H1 (cell line): ENCODE results near the gene BAIAP2. TPM values are rescaled to one million over a fixed set of nuclear protein-coding genes. Genes with fewer than 3 reads are reported as not detected.

Experiments
- CTCF ChIA-PET: fragments of 300-600 bp; sonication (Branson Sonifier 250); formaldehyde crosslinking; loops from one replicate; lab custom pipeline; 2021; ENCODE audit not compliant: partially characterized antibody; lab: Charles Lee
- POLR2A ChIA-PET: fragments of 300-600 bp; sonication (Branson Sonifier 250); formaldehyde crosslinking; loops from one replicate; lab custom pipeline; 2021; ENCODE audit warnings: inconsistent platforms; ENCODE audit not compliant: partially characterized antibody; lab: Charles Lee
- DNase-seq, 2 experiments: peaks; one replicate each; pipeline versions ENCODE4 v3.0.0 to v3.0.0-alpha.2; 2010 to 2022; ENCODE audit warnings: low spot score in 2 of 2, low read depth in 1 of 2, mixed read lengths in 1 of 2
- FAIRE-seq: peaks from 2 replicates; lab custom pipeline; 2011; peaks lifted over from hg19 to GRCh38; lab: Jason Lieb, UNC
- H2AFZ ChIP-seq: 2 replicates; pipeline ENCODE4 v1.8.1; 2012; ENCODE audit warnings: low read length, inconsistent platforms
- H2AK5ac ChIP-seq: 2 replicates; pipeline ENCODE4 v1.6.1; 2013; ENCODE audit warnings: low read depth, low read length
- H2BK120ac ChIP-seq: replicated peaks from 2 replicates; pipeline ENCODE3; 2013; ENCODE audit warnings: low read depth, low read length, inconsistent platforms
- H2BK12ac ChIP-seq: 2 replicates; pipeline ENCODE4 v1.6.1; 2013; ENCODE audit warnings: low read depth, low read length
- H2BK15ac ChIP-seq: 2 replicates; pipeline ENCODE4 v1.6.1; 2013; ENCODE audit warnings: low read length
- H2BK20ac ChIP-seq: 2 replicates; pipeline ENCODE4 v1.6.1; 2013; ENCODE audit warnings: low read length
- H2BK5ac ChIP-seq: 2 replicates; pipeline ENCODE4 v1.6.1; 2013; ENCODE audit warnings: low read depth, low read length
- H3K14ac ChIP-seq: 2 replicates; pipeline ENCODE4 v1.6.1; 2013; ENCODE audit warnings: inconsistent platforms; ENCODE audit not compliant: insufficient read length
- H3K18ac ChIP-seq: 2 replicates; pipeline ENCODE4 v1.6.1; 2013; ENCODE audit warnings: low read length; ENCODE audit errors: extremely low read depth
- H3K23ac ChIP-seq: 2 replicates; pipeline ENCODE4 v1.6.1; 2013; ENCODE audit warnings: inconsistent platforms; ENCODE audit not compliant: insufficient read length
- H3K23me2 ChIP-seq: 2 replicates; pipeline ENCODE4 v1.6.1; 2013; ENCODE audit warnings: low read depth, low read length
- H3K27ac ChIP-seq: 2 replicates; pipeline ENCODE4 v1.6.1; 2011; ENCODE audit warnings: low read depth, low read length, inconsistent platforms
- H3K27me3 ChIP-seq, 4 experiments: replicated peaks in 1 of 4; 1 replicate in 1 of 4; 2 replicates in 3 of 4; pipeline versions ENCODE4 v1.6.1 to v1.8.1; 2011 to 2013; ENCODE audit warnings: low read length in 3 of 4, mild to moderate bottlenecking in 3 of 4, inconsistent platforms in 2 of 4, mixed read lengths in 2 of 4, moderate library complexity in 1 of 4; ENCODE audit not compliant: control insufficient read depth in 3 of 4, insufficient read depth in 3 of 4; ENCODE audit errors: extremely low read depth in 1 of 4
- H3K36me3 ChIP-seq, 4 experiments: 2 replicates each; pipeline versions ENCODE4 v1.6.1 to v1.8.1; 2011 to 2013; ENCODE audit warnings: mild to moderate bottlenecking in 4 of 4, low read length in 3 of 4, moderate library complexity in 2 of 4, control low read depth in 1 of 4, inconsistent platforms in 1 of 4; ENCODE audit not compliant: insufficient read depth in 4 of 4, control insufficient read depth in 2 of 4
- H3K4ac ChIP-seq: replicated peaks from 2 replicates; pipeline ENCODE3; 2013; ENCODE audit warnings: low read length, low read depth, mixed read lengths, inconsistent platforms; ENCODE audit not compliant: insufficient read length
- H3K4me1 ChIP-seq, 4 experiments: replicated peaks in 1 of 4; 1 replicate in 1 of 4; 2 replicates in 3 of 4; pipeline versions ENCODE4 v1.6.1 to v1.8.1; 2011 to 2013; ENCODE audit warnings: low read length in 3 of 4, inconsistent platforms in 2 of 4, mixed read lengths in 1 of 4; ENCODE audit not compliant: insufficient read depth in 4 of 4, control insufficient read depth in 3 of 4
- H3K4me2 ChIP-seq, 2 experiments: 2 replicates each; pipeline versions ENCODE4 v1.6.1 to v1.8.1; 2011 to 2013; ENCODE audit warnings: low read depth in 2 of 2, low read length in 2 of 2, control low read depth in 1 of 2, inconsistent platforms in 1 of 2, mild to moderate bottlenecking in 1 of 2; ENCODE audit not compliant: insufficient read depth in 1 of 2
- H3K4me3 ChIP-seq, 4 experiments: fragments of 200-600, 300-600 bp in 1 of 4; sonication (generic), shearing (Covaris generic), sonication (Bioruptor Twin) in 1 of 4; 2 replicates each; pipeline versions ENCODE4 v1.5.1 to v1.8.1; 2011 to 2016; ENCODE audit warnings: low read length in 4 of 4, low read depth in 3 of 4, control low read depth in 2 of 4, inconsistent platforms in 2 of 4, mild to moderate bottlenecking in 2 of 4, mixed read lengths in 1 of 4, moderate library complexity in 1 of 4; ENCODE audit not compliant: insufficient read depth in 2 of 4; ENCODE audit errors: extremely low read depth in 1 of 4
- H3K56ac ChIP-seq: replicated peaks from 2 replicates; pipeline ENCODE3; 2013; ENCODE audit warnings: low read depth, mild to moderate bottlenecking, mixed read lengths, low read length, inconsistent platforms; ENCODE audit not compliant: insufficient read length
- H3K79me1 ChIP-seq: 2 replicates; pipeline ENCODE4 v1.6.1; 2013; ENCODE audit warnings: low read depth, low read length, control low read depth
- H3K79me2 ChIP-seq, 2 experiments: 2 replicates each; pipeline versions ENCODE4 v1.6.1 to v1.8.1; 2012 to 2013; ENCODE audit warnings: low read length in 2 of 2, mild to moderate bottlenecking in 2 of 2, inconsistent platforms in 1 of 2; ENCODE audit not compliant: insufficient read depth in 2 of 2, control insufficient read depth in 1 of 2
- H3K9ac ChIP-seq, 4 experiments: replicated peaks in 1 of 4; 1 replicate in 1 of 4; 2 replicates in 3 of 4; pipeline versions ENCODE4 v1.6.1 to v1.8.1; 2011 to 2013; ENCODE audit warnings: low read depth in 3 of 4, low read length in 3 of 4, control low read depth in 2 of 4, mild to moderate bottlenecking in 2 of 4, moderate library complexity in 2 of 4, inconsistent platforms in 1 of 4; ENCODE audit errors: extremely low read depth in 1 of 4
- H3K9me3 ChIP-seq, 2 experiments: 2 replicates each; pipeline versions ENCODE4 v1.6.1 to v1.8.1; 2012 to 2013; ENCODE audit warnings: mild to moderate bottlenecking in 2 of 2, moderate library complexity in 2 of 2, control low read depth in 1 of 2, inconsistent platforms in 1 of 2, low read depth in 1 of 2, low read length in 1 of 2, mixed read lengths in 1 of 2; ENCODE audit not compliant: insufficient read depth in 2 of 2
- H4K20me1 ChIP-seq, 2 experiments: replicated peaks in 1 of 2; 2 replicates each; pipeline versions ENCODE3 to v1.8.1; 2011 to 2013; ENCODE audit warnings: inconsistent platforms in 2 of 2, low read length in 2 of 2, mild to moderate bottlenecking in 1 of 2; ENCODE audit not compliant: insufficient read depth in 2 of 2, control insufficient read depth in 1 of 2
- H4K5ac ChIP-seq: 2 replicates; pipeline ENCODE4 v1.6.1; 2013; ENCODE audit warnings: low read length, low read depth, mixed read lengths, inconsistent platforms; ENCODE audit not compliant: insufficient read length
- H4K8ac ChIP-seq: 2 replicates; pipeline ENCODE4 v1.8.0; 2013; ENCODE audit warnings: mild to moderate bottlenecking, moderate library complexity, low read length, inconsistent platforms; ENCODE audit not compliant: insufficient read depth; ENCODE audit errors: extremely low read depth
- H4K91ac ChIP-seq: replicated peaks from 2 replicates; pipeline ENCODE3; 2013; ENCODE audit warnings: low read length, mixed read lengths, inconsistent platforms; ENCODE audit not compliant: insufficient read length
- CBX5 ChIP-seq: fragments of 300-800, 300-1000 bp; sonication (generic); IDR thresholded peaks from 2 replicates; pipeline ENCODE4 v1.7.1; 2016; ENCODE audit warnings: antibody characterized with exemption, low read length, low read depth
- SIRT6 ChIP-seq: IDR thresholded peaks from one replicate; pipeline ENCODE4 v1.7.1; 2012; ENCODE audit warnings: low read length, inconsistent platforms
- SP1 ChIP-seq: IDR thresholded peaks from 2 replicates; pipeline ENCODE4 v1.6.1; 2011; ENCODE audit warnings: low read depth, low read length
- WGBS, 2 experiments: shearing (Covaris generic) in 1 of 2; methylation state at CpG; one replicate each; pipeline versions ENCODE4 v1.1.6 to v1.1.7; 2013 to 2015; ENCODE audit warnings: low lambda C conversion rate in 2 of 2, mixed read lengths in 2 of 2, inconsistent platforms in 1 of 2, low coverage in 1 of 2, missing lambda C conversion rate in 1 of 2; ENCODE audit not compliant: insufficient replicate concordance in 2 of 2, insufficient coverage in 1 of 2, insufficient read length in 1 of 2; ENCODE audit errors: extremely low coverage in 1 of 2, missing lambda C conversion rate in 1 of 2; 5-methylcytosine and 5-hydroxymethylcytosine counted together
- polyA plus RNA-seq, 7 experiments: library from polyadenylated mRNA; depleted of rRNA in 3 of 7; stranded (reverse) in 5 of 7; unstranded in 2 of 7; fragments of >200 nt in 5 of 7; fragments of 200-250 nt in 2 of 7; gene quantifications; 1 replicate in 5 of 7; 2 replicates in 1 of 7; 4 replicates in 1 of 7; pipeline versions ENCODE4 v1.2.1 to v1.2.3, GENCODE V29; 2011 to 2013; ENCODE audit warnings: missing spikeins in 2 of 7, mixed read lengths in 2 of 7
- total RNA-seq: library from RNA; stranded (reverse); fragmentation: NEBNext Ultra II Directional; extraction: Animal tissue kit (Norgen Biotek cat#: 25700); gene quantifications from 2 replicates; pipeline ENCODE4 v1.2.1, GENCODE V29; 2021

The BAIAP2 gene
- total and polyA plus RNA-seq, 2 of the 8 experiments (the other 6 are each of a cell fraction or from before 2014, with no cell fraction given) = 10.0 to 22.8 TPM

- ChIA-PET POLR2A (interaction anchor here (1.2 kb wide), 1 partner anchor 8 kb away, joined by 4 read pairs; the partner anchor contains the start of gene PVALEF), CTCF (interaction anchor here (0.8 kb wide), 1 partner anchor 10 kb away, joined by 3 read pairs; no protein-coding TSS in a partner anchor)
- no peaks in the 10 kb centered on the region for H3K79me2 ChIP-seq
- H3K27ac ChIP-seq = no peak overlapping the region
- no peaks in the 10 kb centered on the region for H3K9me3 ChIP-seq
- H3K4me3 ChIP-seq = no peak overlapping the region
- H3K4me1 ChIP-seq = no peaks in the 10 kb centered on the region
- no peak overlapping the region for H2BK5ac ChIP-seq
- no peak overlapping the region for H2BK12ac ChIP-seq
- no peak overlapping the region for H3K9ac ChIP-seq
- H3K4ac ChIP-seq = no peak overlapping the region
- WGBS, 2 experiments = 91% methylated on average over 35 of the region's 38 CpGs; no CpG with 5 or more reads in 1 of the 2 experiments
- no peak for TF ChIP-seq SIRT6
- no peak for TF ChIP-seq SP1
- TF ChIP-seq CBX5 = no peak
- H2AK5ac ChIP-seq = no peak overlapping the region
- no peak overlapping the region for H2BK120ac ChIP-seq
- no peak overlapping the region for H3K56ac ChIP-seq
- no peaks in the 10 kb centered on the region for H3K23me2 ChIP-seq
- H4K91ac ChIP-seq = no peak overlapping the region
- no peak overlapping the region for H4K5ac ChIP-seq
- no peak for FAIRE-seq
- no peak overlapping the region for H3K14ac ChIP-seq
- H4K20me1 ChIP-seq = peaks cover 0 to 2% of the 10 kb centered on the region in 2 experiments
- no peaks in the 10 kb centered on the region for H3K36me3 ChIP-seq
- H2BK15ac ChIP-seq = no peak overlapping the region
- H2BK20ac ChIP-seq = no peak overlapping the region
- H3K4me2 ChIP-seq = no peak overlapping the region
- no peak overlapping the region for H3K23ac ChIP-seq
- H2AFZ ChIP-seq = no peak overlapping the region
- no peaks in the 10 kb centered on the region for H3K27me3 ChIP-seq
- no peak for DNase-seq
- H4K8ac ChIP-seq = peak overlapping the region; percentile 51
- H3K79me1 ChIP-seq = no peaks in the 10 kb centered on the region
- H3K18ac ChIP-seq = no peak overlapping the region; the same call in 1 of the 2 replicates
Observed at GRCh38 chr17:81156866-81157805, 122.2 kb downstream of the BAIAP2 start.
